ENCODE data around the gene ARGLU1. TPM values are rescaled to one million over a fixed set of nuclear protein-coding genes. Genes with fewer than 3 reads are reported as not detected.
A peak's percentile ranks its signal among the peaks of the same experiment; 100 is the strongest.

The ARGLU1 gene
- total RNA-seq, 1 experiment from 2014 or later, result 96.9 TPM

DNA sequence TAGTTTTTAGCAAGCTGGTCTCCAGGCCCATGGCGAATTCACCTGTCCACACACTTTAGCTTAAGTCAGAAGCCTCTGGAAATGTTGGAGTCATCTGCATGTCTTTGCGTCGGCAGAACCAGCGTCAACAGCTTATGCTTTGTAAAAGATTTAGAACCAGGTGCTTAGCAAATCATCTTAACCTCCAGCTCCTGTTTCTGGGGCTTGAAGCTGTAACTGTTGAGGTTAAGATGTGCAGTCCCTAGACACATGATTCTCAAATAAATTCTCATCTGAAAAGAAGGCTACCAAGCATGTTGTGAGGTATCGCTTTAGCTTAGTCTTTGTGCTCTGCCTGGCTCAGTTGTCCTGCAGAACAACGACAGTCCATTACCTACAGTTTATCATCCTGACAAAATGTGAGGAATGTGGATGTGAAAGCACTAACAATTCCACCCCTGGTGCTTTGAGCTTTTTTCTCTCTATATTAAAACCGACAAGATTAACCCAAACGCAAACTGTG, 36.9 kb downstream of the ARGLU1 start:
- Histone ChIP-seq H3K9ac (ENCODE audit: extremely low read depth, insufficient read length, low read length) (no peak overlapping the region), H3K27ac (ENCODE audit: insufficient read length, low read depth, low read length) (no peak overlapping the region), H2BK12ac (ENCODE audit: insufficient read length, low read depth, low read length) (no peak overlapping the region), H2BK120ac (ENCODE audit: low read depth, low read length, poor library complexity, severe bottlenecking) (no peak overlapping the region), H3K27me3 (ENCODE audit: insufficient read depth, low read length) (peaks cover 5% of the 10 kb centered on the region; the same call in 1 of the 2 replicates), H2BK5ac (ENCODE audit: insufficient read length, low read length) (no peak overlapping the region), H3T11ph (ENCODE audit: low read length) (no peak overlapping the region), H3K56ac (ENCODE audit: insufficient read length, low read depth, low read length) (no peak overlapping the region), H3K4me1 (ENCODE audit: insufficient read depth, low read length) (peaks cover 30% of the 10 kb centered on the region), H4K5ac (ENCODE audit: insufficient read length, low read depth, low read length) (no peak overlapping the region), H4K91ac (ENCODE audit: insufficient read length, low read depth, low read length) (no peak overlapping the region), H2AK5ac (ENCODE audit: insufficient read length, low read length) (no peak overlapping the region), H3K23ac (ENCODE audit: insufficient read length, low read depth, low read length) (no peak overlapping the region), H3K4me2 (ENCODE audit: insufficient read depth, insufficient read length, low read length) (peak overlapping the region; percentile 26), H3K18ac (ENCODE audit: insufficient read length, low read depth, low read length) (no peak overlapping the region), H3K79me1 (ENCODE audit: insufficient read depth, low read depth, low read length, poor library complexity, severe bottlenecking) (no peaks in the 10 kb centered on the region), H2BK20ac (ENCODE audit: low read depth, low read length, poor library complexity, severe bottlenecking) (no peak overlapping the region), H4K20me1 (ENCODE audit: control insufficient read depth, insufficient read depth, insufficient read length) (no peaks in the 10 kb centered on the region), H3K23me2 (ENCODE audit: insufficient read length, low read depth, low read length, poor library complexity, severe bottlenecking) (peaks cover 16% of the 10 kb centered on the region), H3K14ac (ENCODE audit: insufficient read depth, low read length) (no peak overlapping the region), H3K9me3 (ENCODE audit: control insufficient read depth, low read depth, low read length) (no peaks in the 10 kb centered on the region), H2AFZ (ENCODE audit: low read length) (no peak overlapping the region), H4K8ac (replicated peaks; ENCODE audit: insufficient read length, low read depth, low read length) (no peak overlapping the region), H3K4ac (ENCODE audit: low read depth, low read length) (no peak overlapping the region), H2BK15ac (ENCODE audit: low read depth, low read length) (no peak overlapping the region), H3K79me2 (ENCODE audit: insufficient read depth, low read length) (peaks cover 3% of the 10 kb centered on the region; the same call in 1 of the 2 replicates)
- Mint-ChIP-seq H3K27ac (no peak overlapping the region), H3K36me3 (ENCODE audit: insufficient read depth in 1 of 3, low read depth in 3 of 3) (no peaks in the 10 kb centered on the region), H3K9me3 (no peaks in the 10 kb centered on the region; a peak in 1 of 5 replicates), H3K4me3 (peak overlapping the region in 1 of 2 experiments; percentile 35; a peak in 1 of 5 replicates), H3K27me3 (ENCODE audit: low read depth) (peaks cover 31% of the 10 kb centered on the region), H3K4me1 (peaks cover 71 to 76% of the 10 kb centered on the region in 2 experiments)
- no CpG with 5 or more reads among the region's 8 CpGs for WGBS (ENCODE audit: extremely low coverage, insufficient read length, low lambda C conversion rate)
- no peak for TF ChIP-seq CTCF (conservative IDR thresholded peaks at IDR 0.05)
- DNase-seq, result no peak
